ENCODE data around the gene MTCL1. TPM values are rescaled to one million over a fixed set of nuclear protein-coding genes. Genes with fewer than 3 reads are reported as not detected.

Gene MTCL1
- total RNA-seq, 1 donor from 2014 or later, result 50.5 TPM

DNA sequence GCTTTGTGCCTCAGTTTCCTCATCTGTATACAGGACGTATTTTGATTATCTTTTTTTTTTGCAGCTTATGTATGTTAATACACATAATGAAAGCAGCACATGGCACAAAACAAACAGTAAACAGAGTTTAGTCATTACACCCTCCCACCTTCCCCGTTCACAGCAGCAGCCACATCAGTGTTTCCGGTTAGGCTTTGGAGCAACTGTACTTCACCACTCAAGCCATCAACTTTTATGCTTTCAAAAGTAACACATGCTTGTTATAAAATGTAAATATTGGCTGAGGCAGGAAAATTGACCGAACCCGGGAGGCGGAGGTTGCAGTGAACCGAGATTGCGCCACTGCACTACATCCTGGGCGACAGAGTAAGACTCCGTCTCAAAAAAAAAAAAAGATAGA is 117.3 kb downstream of the MTCL1 start:
- H3K36me3 ChIP-seq (ENCODE audit: control insufficient read depth, insufficient read depth, low read length), result peaks cover 6% of the 10 kb centered on the region
- DNase-seq (ENCODE audit: low read depth), result no peak
- H3K4me3 ChIP-seq (ENCODE audit: low read depth, low read length), result no peak overlapping the region
- TF ChIP-seq, protein P1, sequence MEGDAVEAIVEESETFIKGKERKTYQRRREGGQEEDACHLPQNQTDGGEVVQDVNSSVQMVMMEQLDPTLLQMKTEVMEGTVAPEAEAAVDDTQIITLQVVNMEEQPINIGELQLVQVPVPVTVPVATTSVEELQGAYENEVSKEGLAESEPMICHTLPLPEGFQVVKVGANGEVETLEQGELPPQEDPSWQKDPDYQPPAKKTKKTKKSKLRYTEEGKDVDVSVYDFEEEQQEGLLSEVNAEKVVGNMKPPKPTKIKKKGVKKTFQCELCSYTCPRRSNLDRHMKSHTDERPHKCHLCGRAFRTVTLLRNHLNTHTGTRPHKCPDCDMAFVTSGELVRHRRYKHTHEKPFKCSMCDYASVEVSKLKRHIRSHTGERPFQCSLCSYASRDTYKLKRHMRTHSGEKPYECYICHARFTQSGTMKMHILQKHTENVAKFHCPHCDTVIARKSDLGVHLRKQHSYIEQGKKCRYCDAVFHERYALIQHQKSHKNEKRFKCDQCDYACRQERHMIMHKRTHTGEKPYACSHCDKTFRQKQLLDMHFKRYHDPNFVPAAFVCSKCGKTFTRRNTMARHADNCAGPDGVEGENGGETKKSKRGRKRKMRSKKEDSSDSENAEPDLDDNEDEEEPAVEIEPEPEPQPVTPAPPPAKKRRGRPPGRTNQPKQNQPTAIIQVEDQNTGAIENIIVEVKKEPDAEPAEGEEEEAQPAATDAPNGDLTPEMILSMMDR (IDR thresholded peaks at IDR 0.05; ENCODE audit: insufficient read depth, low read length, poor library complexity, severe bottlenecking), result no peak
- H3K27me3 ChIP-seq (ENCODE audit: control insufficient read depth, insufficient read depth, low read length), result no peaks in the 10 kb centered on the region

DNA sequence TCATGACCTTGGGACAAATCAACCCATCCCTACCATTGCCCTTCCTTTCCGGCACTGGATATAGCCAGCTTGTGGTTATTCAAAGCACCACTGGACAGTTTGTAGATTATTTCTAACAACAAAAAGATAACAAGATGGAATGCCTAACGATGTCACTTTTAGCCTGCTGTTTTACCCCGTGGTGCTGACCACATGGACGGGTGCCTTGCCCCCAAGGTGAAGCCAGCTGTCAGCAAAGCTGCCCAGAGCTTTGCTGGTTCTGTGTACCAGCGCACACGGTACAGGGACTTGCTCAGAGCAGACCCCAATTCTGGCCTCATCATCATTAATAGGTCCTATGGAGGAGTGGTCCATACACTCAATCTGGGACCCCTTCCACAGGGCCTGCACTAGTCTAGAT is 118.2 kb downstream of the MTCL1 start:
- H3K27me3 ChIP-seq (ENCODE audit: control insufficient read depth, insufficient read depth, low read length), result no peaks in the 10 kb centered on the region
- H3K36me3 ChIP-seq (ENCODE audit: control insufficient read depth, insufficient read depth, low read length), result peaks cover 6% of the 10 kb centered on the region
- no peak for DNase-seq (ENCODE audit: low read depth)
- H3K4me3 ChIP-seq (ENCODE audit: low read depth, low read length), result no peak overlapping the region
- TF ChIP-seq, protein P1 (IDR thresholded peaks at IDR 0.05; ENCODE audit: insufficient read depth, low read length, poor library complexity, severe bottlenecking), result no peak

DNA sequence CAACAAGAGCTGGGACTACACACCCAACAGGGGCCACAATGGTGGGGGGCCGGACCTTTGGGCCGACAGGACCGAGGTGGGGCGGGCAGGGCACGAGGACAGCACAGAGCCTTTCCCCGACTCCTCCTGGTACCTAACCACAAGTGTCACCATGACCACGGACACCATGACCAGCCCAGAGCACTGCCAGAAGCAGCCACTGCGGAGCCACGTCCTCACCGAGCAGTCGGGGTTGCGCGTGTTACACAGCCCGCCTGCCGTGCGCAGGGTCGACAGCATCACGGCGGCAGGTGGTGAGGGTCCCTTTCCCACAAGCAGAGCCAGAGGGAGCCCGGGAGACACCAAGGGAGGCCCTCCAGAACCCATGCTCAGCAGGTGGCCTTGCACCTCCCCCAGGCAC is 119.5 kb downstream of the MTCL1 start:
- TF ChIP-seq, protein P1 (IDR thresholded peaks at IDR 0.05; ENCODE audit: insufficient read depth, low read length, poor library complexity, severe bottlenecking), result no peak
- Histone ChIP-seq H3K4me3 (ENCODE audit: low read depth, low read length) (no peak overlapping the region), H3K27me3 (ENCODE audit: control insufficient read depth, insufficient read depth, low read length) (no peaks in the 10 kb centered on the region), H3K36me3 (ENCODE audit: control insufficient read depth, insufficient read depth, low read length) (peaks cover 6% of the 10 kb centered on the region)
- no peak for DNase-seq (ENCODE audit: low read depth)

DNA sequence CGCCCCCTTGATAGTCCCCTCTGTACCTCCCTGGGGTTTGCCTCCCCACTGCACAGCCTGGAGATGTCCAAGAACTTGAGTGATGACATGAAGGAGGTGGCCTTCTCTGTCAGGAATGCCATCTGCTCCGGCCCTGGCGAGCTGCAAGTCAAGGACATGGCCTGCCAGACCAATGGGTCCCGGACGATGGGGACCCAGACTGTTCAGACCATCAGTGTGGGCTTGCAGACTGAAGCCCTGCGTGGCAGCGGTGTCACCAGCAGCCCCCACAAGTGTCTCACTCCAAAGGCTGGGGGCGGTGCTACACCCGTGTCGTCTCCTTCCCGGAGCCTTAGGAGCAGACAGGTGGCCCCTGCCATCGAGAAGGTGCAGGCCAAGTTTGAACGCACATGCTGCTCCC is 119.9 kb downstream of the MTCL1 start:
- TF ChIP-seq, protein P1 (IDR thresholded peaks at IDR 0.05; ENCODE audit: insufficient read depth, low read length, poor library complexity, severe bottlenecking), result no peak
- Histone ChIP-seq H3K4me3 (ENCODE audit: low read depth, low read length) (no peak overlapping the region), H3K36me3 (ENCODE audit: control insufficient read depth, insufficient read depth, low read length) (peaks cover 6% of the 10 kb centered on the region), H3K27me3 (ENCODE audit: control insufficient read depth, insufficient read depth, low read length) (no peaks in the 10 kb centered on the region)
- DNase-seq (ENCODE audit: low read depth), result no peak

DNA sequence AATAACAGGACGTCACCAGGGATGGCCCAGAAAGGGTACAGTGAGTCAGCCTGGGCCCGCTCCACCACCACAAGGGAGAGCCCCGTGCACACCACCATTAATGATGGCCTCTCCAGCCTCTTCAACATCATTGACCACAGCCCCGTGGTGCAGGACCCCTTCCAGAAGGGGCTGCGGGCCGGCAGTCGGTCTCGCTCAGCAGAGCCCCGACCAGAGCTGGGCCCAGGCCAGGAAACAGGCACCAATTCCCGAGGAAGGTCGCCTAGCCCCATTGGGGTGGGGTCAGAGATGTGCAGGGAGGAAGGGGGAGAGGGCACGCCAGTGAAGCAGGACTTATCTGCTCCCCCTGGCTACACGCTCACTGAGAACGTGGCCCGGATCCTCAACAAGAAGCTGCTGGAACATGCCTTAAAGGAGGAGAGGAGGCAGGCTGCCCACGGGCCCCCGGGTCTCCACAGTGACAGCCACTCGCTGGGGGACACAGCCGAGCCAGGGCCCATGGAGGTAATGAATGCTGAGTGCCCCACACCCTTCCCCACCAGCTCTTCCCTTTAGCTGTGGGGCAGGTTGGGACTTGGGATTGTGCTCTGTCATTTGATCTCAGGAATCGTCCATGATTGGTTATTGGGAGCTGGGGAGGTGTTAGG is 120.5 kb downstream of the MTCL1 start:
- peaks cover 6% of the 10 kb centered on the region for H3K36me3 ChIP-seq (ENCODE audit: control insufficient read depth, insufficient read depth, low read length)
- no peak for DNase-seq (ENCODE audit: low read depth)
- TF ChIP-seq, protein P1 (IDR thresholded peaks at IDR 0.05; ENCODE audit: insufficient read depth, low read length, poor library complexity, severe bottlenecking), result no peak
- no peak overlapping the region for H3K4me3 ChIP-seq (ENCODE audit: low read depth, low read length)
- H3K27me3 ChIP-seq (ENCODE audit: control insufficient read depth, insufficient read depth, low read length), result no peaks in the 10 kb centered on the region

DNA sequence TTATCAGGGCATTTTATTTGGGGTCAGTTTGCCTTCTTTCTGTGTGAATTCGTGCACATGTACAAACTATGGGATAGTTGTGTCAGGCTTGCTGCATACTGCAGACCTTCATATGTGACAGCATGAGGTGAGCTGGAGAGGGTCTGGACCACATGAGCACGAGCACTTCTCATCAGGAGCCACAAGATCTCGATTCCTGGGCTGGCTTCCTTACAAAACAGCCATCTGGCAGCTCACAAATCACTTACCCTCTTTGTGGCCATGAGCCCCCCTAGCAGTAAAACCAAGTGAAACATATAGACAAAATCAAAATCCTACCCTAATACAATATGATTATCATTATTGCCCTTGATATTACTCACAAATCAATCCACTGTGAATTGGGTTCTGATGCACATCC is 121.2 kb downstream of the MTCL1 start:
- no peak overlapping the region for H3K4me3 ChIP-seq (ENCODE audit: low read depth, low read length)
- TF ChIP-seq, protein P1 (IDR thresholded peaks at IDR 0.05; ENCODE audit: insufficient read depth, low read length, poor library complexity, severe bottlenecking), result no peak
- peaks cover 6% of the 10 kb centered on the region for H3K36me3 ChIP-seq (ENCODE audit: control insufficient read depth, insufficient read depth, low read length)
- no peaks in the 10 kb centered on the region for H3K27me3 ChIP-seq (ENCODE audit: control insufficient read depth, insufficient read depth, low read length)
- no peak for DNase-seq (ENCODE audit: low read depth)
